BJ (cell line): ENCODE measurements around the gene ARHGAP20. TPM values are rescaled to one million over a fixed set of nuclear protein-coding genes. Genes with fewer than 3 reads are reported as not detected.

Experiments used
- CTCF ChIA-PET: fragments of 350-600 bp; formaldehyde crosslinking; extraction: SDS; loops from one replicate; lab custom pipeline; 2021; ENCODE audit warnings: antibody characterized with exemption, inconsistent platforms; lab: Yijun Ruan, JAX
- POLR2A ChIA-PET: fragments of 300-600 bp; sonication (Branson Sonifier 250); formaldehyde crosslinking; extraction: SDS; loops from one replicate; lab custom pipeline; 2021; ENCODE audit warnings: antibody characterized with exemption; lab: Charles Lee
- DNase-seq: peaks from one replicate; pipeline ENCODE4 v3.0.0-alpha.2; 2011; ENCODE audit warnings: low read depth
- H3K27me3 ChIP-seq: 2 replicates; pipeline ENCODE4 v1.6.0; 2011; ENCODE audit warnings: low read length; ENCODE audit not compliant: control insufficient read depth, insufficient read depth
- H3K36me3 ChIP-seq: 2 replicates; pipeline ENCODE4 v1.5.1; 2011; ENCODE audit warnings: low read length; ENCODE audit not compliant: control insufficient read depth, insufficient read depth
- H3K4me3 ChIP-seq: 2 replicates; pipeline ENCODE4 v1.5.1; 2011; ENCODE audit warnings: low read depth, mild to moderate bottlenecking, control low read depth, low read length
- CTCF ChIP-seq: IDR thresholded peaks from 2 replicates; pipeline ENCODE4 v1.5.1; 2011; ENCODE audit warnings: low read depth, mild to moderate bottlenecking, control low read depth, inconsistent platforms, low read length, moderate library complexity; ENCODE audit not compliant: insufficient read depth
- polyA plus RNA-seq: library from polyadenylated mRNA; depleted of rRNA; stranded (reverse); fragments of >200 nt; gene quantifications from 2 replicates; pipeline ENCODE4 v1.2.3, GENCODE V29; 2011

The ARHGAP20 gene
- polyA plus RNA-seq, 1 experiment = 2.5 TPM

GRCh38 chr11:110711448-110711775 lies 825 bp downstream of the ARHGAP20 start:
- CTCF ChIA-PET = interaction anchor here (0.6 kb wide), 1 partner anchor 103 kb away, joined by 3 read pairs; no protein-coding TSS in a partner anchor
- no peak for TF ChIP-seq CTCF
- Histone ChIP-seq H3K36me3 (no peaks in the 10 kb centered on the region), H3K27me3 (no peaks in the 10 kb centered on the region), H3K4me3 (peak overlapping the region; percentile 72)
- POLR2A ChIA-PET = no interaction called here
- DNase-seq = no peak

GRCh38 chr11:110710628-110711381 lies 1.4 kb downstream of the ARHGAP20 start:
- H3K36me3 ChIP-seq = no peaks in the 10 kb centered on the region
- DNase-seq = no peak
- ChIA-PET POLR2A (no interaction called here), CTCF (interaction anchor here (0.6 kb wide), 1 partner anchor 102 kb away, joined by 3 read pairs; no protein-coding TSS in a partner anchor)
- H3K27me3 ChIP-seq = no peaks in the 10 kb centered on the region
- peak overlapping the region; percentile 72 for H3K4me3 ChIP-seq
- no peak for TF ChIP-seq CTCF

GRCh38 chr11:110704210-110704864 lies 7.9 kb downstream of the ARHGAP20 start:
- H3K4me3 ChIP-seq = no peak overlapping the region
- TF ChIP-seq CTCF = no peak
- H3K27me3 ChIP-seq = no peaks in the 10 kb centered on the region
- DNase-seq = no peak
- no peaks in the 10 kb centered on the region for H3K36me3 ChIP-seq
- POLR2A ChIA-PET = no interaction called here
- CTCF ChIA-PET = no interaction called here

GRCh38 chr11:110691926-110692325 lies 20.3 kb downstream of the ARHGAP20 start:
- H3K4me3 ChIP-seq = no peak overlapping the region
- TF ChIP-seq CTCF = no peak
- POLR2A ChIA-PET = no interaction called here
- H3K27me3 ChIP-seq = no peaks in the 10 kb centered on the region
- CTCF ChIA-PET = interaction anchor here (0.6 kb wide), 1 partner anchor 108 kb away, joined by 4 read pairs; no protein-coding TSS in a partner anchor
- H3K36me3 ChIP-seq = no peaks in the 10 kb centered on the region
- DNase-seq = no peak

- CTCF ChIA-PET = interaction anchor here (0.8 kb wide), 1 partner anchor 9 kb away, joined by 3 read pairs; no protein-coding TSS in a partner anchor
- Histone ChIP-seq H3K27me3 (no peaks in the 10 kb centered on the region), H3K36me3 (no peaks in the 10 kb centered on the region), H3K4me3 (no peak overlapping the region)
- TF ChIP-seq CTCF = no peak
- DNase-seq = no peak
- POLR2A ChIA-PET = no interaction called here
These were observed 22.9 kb downstream of the ARHGAP20 start for GRCh38 chr11:110689306-110689705.
